Breast epithelium (tissue), 3 donors: Measurements from ENCODE around the gene NDFIP2.

Experiments used
- CTCF ChIP-seq, 3 donors: fragments of 450-650 bp; IDR thresholded peaks; one replicate each; pipeline ENCODE4 v1.5.1; 2016 to 2017; ENCODE audit warnings: antibody characterized with exemption in 3 of 3, mild to moderate bottlenecking in 3 of 3, moderate library complexity in 3 of 3
- POLR2A ChIP-seq: fragments of 450-650 bp; IDR thresholded peaks from one replicate; pipeline ENCODE4 v1.6.1; 2016; ENCODE audit warnings: antibody characterized with exemption, mild to moderate bottlenecking, moderate library complexity

GRCh38 chr13:79445968-79446645 is 34.8 kb upstream of the NDFIP2 start:
- TF ChIP-seq CTCF (IDR thresholded peaks at IDR 0.05) (no peak), POLR2A (no peak)
